ENCODE data around the gene CDX1.

The CDX1 gene

GRCh38 chr5:150126199-150126920 lies 40.2 kb upstream of the CDX1 start:
- TF ChIP-seq CTCF (conservative IDR thresholded peaks at IDR 0.05): no peak
- no peak overlapping the region for H3K27ac ChIP-seq

- H3K27ac ChIP-seq: no peak overlapping the region
- TF ChIP-seq CTCF (conservative IDR thresholded peaks at IDR 0.05): no peak
Observed at GRCh38 chr5:150126921-150127265, 39.7 kb upstream of the CDX1 start.

- no peak overlapping the region; the same call in 1 of the 2 replicates for H3K27ac ChIP-seq
- no peak for TF ChIP-seq CTCF (conservative IDR thresholded peaks at IDR 0.05)
Observed at GRCh38 chr5:150129454-150129812, 37.1 kb upstream of the CDX1 start.

DNA sequence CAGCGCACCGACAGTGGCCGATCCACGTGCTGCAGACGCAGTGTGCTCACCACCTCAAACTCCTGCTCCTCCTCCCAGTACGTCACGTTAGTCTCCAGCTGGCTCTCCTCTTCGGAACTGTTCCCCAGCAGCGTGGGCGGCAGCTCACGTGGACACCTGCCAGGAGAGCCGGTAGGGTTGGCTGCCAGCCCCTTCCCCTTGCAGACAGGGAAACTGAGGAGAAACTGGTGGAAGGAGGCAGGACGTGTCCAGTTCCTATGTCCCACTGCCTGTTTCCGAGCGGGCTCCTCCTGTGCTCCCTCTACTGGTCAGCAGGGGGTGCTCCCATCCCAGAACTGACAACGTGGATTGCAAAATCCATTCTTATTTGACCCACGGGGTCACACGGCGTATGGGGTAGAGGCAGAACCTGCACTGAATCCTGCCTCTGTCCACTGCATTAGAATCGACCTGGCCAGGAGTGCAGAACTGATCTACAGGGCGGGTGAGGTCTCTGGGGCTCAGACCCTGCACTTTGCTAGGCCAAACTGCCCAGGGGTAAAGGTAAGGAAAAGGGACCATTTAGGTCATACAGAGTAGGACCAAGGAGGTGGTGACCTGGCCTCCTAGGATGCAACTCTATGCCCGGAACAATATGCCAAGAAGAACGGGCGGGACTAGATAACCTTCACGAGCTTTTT lies 36.6 kb upstream of the CDX1 start:
- TF ChIP-seq CTCF (conservative IDR thresholded peaks at IDR 0.05): peak; percentile 92
- no peak overlapping the region; the same call in 1 of the 2 replicates for H3K27ac ChIP-seq

- no peak overlapping the region for H3K27ac ChIP-seq
- TF ChIP-seq CTCF (conservative IDR thresholded peaks at IDR 0.05): no peak
Observed at GRCh38 chr5:150130493-150130922, 36.1 kb upstream of the CDX1 start.

GRCh38 chr5:150131461-150131860 lies 35.1 kb upstream of the CDX1 start:
- no peak overlapping the region for H3K27ac ChIP-seq
- no peak for TF ChIP-seq CTCF (conservative IDR thresholded peaks at IDR 0.05)

GRCh38 chr5:150131978-150132694 lies 34.4 kb upstream of the CDX1 start:
- no peak for TF ChIP-seq CTCF (conservative IDR thresholded peaks at IDR 0.05)
- no peak overlapping the region for H3K27ac ChIP-seq
